Daoy (cell line): ENCODE measurements around the gene FAM120B. TPM values are rescaled to one million over a fixed set of nuclear protein-coding genes. Genes with fewer than 3 reads are reported as not detected.
"Not testable (repeated sequence)": the region's sequence is repeated elsewhere in the genome, so short reads cannot be mapped to it uniquely, and the experiment has no call there.

Experiments used
- DNase-seq: peaks from one replicate; pipeline ENCODE4 v3.0.0-alpha.2; 2015; ENCODE audit warnings: low read depth
- total RNA-seq: library from RNA; depleted of rRNA; stranded (reverse); fragments of >200 nt; shearing (Covaris generic); gene quantifications from 2 replicates; pipeline ENCODE4 v1.2.3, GENCODE V29; 2014

FAM120B gene
- total RNA-seq, 1 experiment from 2014 or later, result 21.8 TPM

DNA sequence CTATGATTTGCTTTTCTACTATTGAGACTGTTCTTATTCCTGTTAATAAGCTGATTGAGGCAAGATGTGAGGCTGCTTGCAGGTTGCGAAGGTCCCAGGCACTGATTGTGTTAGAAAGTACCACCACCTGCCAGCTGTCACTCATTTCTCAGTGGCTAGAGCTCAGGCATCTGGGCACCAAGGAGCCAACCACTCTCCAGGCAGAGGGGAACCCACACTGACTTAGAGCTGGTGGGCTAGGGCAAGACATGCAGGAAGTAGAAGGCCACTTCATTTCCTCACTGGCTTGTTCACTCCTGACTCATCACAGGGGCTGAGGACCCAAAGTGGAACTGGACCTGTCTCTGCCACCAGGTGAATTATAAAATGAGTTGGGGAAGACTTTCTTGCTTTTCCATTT lies 7.9 kb upstream of the FAM120B start:
- DNase-seq, result peak; percentile 38

DNA sequence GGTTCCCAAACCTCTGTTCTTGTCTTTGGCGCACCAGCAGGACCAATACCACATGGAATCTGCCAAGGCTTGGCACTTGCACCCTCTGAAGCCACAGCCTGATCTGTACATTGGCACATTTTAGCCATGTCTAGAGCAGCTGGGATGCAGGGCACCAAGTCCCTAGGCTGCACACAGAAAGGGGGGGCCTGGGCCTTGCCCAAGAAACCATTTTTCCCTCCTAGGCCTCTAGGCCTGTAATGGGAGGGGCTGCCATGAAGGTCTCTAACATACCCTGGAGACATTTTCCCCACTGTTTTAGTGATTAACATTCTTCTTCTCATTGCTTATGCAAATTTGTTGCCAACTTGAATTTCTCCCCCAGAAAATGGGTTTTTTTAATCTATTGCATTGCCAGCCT lies 5.4 kb upstream of the FAM120B start:
- no peak for DNase-seq

DNA sequence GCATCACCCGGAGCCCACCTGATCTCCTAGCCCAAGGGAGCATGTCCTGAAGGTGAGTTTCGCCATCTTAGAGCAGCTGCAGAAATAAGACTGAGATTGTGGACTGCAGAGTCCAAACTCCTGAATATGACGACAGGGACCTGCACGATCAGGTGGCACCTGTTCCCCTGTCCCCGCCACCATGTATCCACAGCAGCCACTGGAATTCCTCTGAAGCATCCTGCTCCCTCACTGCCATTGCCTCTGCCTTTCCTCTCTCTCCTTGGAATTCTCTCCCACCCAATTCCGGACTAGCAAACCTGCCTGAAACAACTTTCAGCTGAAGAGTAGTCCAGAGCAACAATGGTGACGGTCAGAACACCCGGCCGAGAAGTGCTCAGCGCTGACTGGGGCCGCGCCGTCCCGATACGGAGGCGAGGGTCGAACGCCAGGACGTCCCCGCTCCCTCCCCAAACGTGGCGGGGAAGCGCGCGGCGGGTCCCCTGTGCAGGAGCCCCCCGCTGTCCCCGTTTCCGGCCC lies 694 bp upstream of the FAM120B start:
- no peak for DNase-seq

DNA sequence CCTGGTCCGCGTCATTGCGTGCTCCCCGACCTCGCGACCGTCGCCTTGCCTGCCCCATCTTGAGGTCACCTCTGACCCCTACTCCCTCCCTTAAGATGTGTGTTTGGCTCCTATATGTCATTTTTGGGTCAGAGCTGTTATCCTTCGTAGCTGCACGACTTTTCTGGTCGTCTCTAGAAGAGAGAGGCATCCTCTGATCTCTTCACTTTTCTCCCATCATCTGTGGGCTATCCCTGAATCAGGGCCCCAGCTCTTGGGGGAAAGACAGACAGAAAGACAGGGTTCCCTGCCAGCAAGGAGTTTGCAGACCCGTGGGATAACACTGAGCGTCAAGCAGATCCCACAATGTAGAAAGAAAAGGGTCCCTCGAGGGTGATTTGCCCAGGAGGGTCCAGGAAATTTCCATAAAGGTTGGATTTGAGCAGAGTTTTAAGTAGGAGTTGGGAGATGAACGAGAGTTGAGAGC lies 555 bp downstream of the FAM120B start:
- DNase-seq, result no peak

DNA sequence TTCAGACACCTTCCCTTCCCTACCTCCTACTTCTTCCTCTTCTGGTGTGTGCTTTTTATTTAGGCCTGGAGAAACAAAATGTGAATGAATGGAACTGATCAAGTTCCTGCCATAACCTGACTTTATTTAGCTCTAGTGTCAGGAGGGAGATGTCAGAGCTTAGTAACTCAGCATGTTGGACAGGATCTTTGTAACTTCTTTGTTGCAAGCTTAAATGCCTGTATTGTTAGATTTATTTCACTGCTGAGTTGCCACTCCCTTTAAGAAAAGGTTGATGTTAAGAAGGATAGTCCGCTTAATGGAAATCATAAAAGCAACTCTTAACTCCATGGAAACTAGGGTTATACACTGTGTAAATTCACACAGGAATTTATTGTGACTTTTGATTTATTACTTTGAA lies 2.2 kb downstream of the FAM120B start:
- DNase-seq, result no peak

DNA sequence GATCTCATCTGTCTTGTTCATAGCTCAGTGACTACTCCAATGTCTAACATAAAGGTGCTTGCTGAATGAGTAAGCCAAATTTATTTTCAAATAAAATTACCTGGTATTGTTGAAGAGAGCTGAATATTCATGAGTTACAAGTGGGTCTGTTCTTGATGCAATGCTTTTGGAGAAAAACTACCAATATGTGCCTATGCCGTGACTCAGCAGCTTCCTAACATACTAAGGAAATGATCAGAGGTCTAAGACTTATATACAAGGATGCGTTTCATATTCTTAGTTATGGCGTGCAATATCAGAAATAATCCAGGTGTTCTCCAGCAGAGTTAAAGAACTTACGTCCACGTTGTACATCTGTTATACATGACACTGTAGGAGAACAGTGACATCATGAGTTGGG lies 5.1 kb downstream of the FAM120B start:
- no peak for DNase-seq

DNA sequence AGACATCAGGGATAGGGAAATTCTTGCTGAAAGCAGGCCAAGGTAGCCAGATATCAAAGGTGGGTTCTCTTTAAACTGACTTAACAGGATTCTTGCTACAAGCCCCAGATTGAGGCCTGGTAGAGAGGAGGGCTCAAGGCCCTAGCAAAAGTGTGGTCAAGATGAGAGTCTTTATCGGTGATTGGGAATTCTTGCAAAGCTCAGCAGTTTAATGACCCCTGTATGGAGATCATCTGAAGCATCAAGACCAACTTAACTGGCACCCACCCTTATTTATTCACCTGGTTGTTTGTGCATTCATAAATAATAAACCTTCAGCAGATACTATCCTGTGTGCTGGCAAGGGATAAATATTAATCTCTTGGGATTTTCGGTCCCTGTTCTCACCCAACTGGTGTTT lies 6.3 kb downstream of the FAM120B start:
- DNase-seq, result no peak

DNA sequence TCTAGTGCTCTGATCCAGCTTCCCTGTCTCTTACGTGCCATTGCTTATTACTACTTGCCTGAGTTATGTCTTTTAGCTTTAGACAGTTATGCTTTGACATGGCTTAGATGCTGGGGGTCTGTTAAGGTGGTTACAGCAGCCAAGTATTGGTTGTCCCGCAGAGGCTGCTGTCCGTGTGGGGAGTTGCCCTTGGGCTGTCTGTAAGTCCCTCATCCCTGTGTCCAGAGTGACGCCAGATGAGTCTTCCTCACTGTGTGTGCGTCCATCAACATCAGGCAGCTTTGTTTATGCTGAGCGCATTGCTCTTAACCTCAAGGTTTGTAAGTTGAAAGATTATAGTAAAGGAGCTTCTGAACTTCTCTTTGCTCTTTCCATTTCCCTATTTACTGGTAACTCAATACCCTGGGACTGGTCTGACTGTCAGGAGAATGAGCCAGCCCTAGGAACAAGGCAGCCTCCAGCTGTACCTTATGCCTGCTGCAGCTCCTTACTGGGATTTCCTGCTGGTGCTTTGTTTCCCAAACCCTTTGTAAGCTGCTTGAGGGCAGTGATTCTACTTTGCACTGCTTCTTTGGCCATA lies 7.2 kb downstream of the FAM120B start:
- no peak for DNase-seq

DNA sequence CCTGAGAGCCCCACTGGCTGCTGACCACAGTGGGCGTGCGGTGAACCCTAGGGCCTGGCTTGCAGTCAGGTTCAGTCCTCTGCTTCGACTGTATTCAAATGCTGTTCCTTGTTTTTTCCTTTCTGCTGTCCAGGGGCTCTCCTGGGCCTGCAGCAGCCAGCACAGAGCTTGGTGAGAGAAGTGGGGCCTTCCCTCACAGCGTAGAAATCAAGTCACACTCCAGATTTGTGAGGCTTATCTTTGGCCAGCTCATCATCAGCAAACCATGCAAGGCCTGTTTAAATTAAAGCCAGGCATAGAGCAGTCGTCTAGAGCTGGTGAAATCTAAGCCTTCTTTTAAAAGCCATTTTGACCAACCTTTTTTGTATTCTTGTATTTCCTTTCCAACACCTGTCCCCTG lies 8.4 kb downstream of the FAM120B start:
- no peak for DNase-seq

DNA sequence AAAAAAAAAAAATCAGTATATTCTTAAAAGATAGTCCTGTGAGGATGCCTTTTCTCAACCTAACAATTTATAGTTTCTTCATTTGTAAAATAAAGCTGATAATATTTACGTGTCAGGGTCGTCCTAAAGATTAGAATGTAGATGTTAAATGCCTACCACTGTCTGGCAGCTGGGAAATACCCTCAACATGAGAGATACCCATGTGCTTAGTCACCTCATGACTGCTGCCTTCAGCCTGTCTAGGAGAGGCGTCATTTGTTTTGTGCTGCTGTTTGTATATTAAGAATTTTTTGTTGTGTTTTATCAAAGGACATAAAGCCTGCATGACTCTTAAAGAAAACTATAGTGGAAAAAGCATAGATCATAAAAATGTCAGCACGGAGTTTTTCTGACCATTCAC lies 9.5 kb downstream of the FAM120B start:
- peak; percentile 56 for DNase-seq

DNA sequence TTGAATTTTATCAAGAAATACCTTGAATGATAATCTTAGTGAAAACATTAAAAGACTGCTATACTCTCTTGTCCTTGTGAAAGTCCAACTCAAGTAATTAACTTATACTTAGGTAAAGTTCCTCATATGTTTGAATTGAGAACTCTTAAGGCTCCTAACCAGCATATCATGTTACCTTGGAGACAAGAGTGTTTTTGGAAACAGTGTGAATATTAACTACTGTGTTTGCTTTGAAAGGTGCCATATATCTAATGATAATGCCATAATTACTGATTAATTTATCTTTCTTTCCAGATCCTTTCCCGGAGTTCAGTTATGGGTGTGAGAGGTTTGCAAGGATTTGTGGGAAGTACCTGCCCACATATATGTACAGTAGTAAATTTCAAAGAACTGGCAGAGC lies 10.5 kb downstream of the FAM120B start:
- no peak for DNase-seq

DNA sequence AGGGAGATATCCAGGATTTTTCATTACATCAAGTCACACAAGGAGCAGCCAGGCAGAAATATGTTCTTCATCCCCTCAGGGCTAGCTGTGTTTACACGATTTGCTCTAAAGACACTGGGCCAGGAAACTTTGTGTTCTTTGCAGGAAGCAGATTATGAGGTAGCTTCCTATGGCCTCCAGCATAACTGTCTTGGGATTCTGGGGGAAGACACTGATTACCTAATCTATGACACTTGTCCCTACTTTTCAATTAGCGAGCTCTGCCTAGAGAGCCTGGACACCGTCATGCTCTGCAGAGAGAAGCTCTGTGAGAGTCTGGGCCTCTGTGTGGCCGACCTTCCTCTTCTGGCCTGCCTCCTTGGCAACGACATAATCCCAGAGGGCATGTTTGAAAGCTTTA lies 11.2 kb downstream of the FAM120B start:
- DNase-seq, result no peak

DNA sequence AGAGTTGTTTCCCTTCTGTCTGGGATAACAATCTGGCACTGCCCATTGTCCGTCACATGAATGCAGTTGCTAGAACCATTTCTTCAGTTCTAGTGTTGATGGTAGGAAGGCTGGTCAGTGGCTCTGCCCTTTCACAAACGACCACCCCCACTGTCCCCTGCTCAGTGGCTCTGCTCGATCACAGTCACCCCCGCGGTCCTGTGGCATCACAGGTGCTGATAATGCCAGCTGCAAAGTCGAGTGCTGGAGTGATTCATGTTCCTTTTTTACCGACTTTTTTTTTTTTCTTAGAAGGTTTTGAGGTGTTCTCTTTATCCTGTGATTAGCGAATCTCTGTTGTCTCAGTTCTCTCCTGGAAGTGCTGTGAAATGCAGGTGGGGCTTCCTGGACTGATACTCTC lies 22.8 kb downstream of the FAM120B start:
- no peak for DNase-seq

DNA sequence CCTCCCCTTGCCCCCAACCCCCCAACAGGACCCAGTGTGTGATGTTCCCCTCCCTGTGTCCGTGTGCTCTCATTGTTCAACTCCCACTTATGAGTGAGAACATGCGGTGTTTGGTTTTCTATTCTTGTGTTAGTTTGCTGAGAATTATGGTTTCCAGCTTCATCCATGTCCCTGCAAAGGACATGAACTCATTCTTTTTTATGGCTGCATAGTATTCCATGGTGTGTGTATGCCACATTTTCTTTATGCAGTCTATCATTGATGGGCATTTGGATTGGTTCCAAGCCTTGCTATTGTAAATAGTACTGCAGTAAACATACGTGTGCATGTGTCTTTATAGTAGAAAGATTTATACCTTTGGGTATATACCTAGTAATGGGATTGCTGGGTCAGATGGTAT lies 28.6 kb downstream of the FAM120B start:
- DNase-seq, result not testable (repeated sequence)

DNA sequence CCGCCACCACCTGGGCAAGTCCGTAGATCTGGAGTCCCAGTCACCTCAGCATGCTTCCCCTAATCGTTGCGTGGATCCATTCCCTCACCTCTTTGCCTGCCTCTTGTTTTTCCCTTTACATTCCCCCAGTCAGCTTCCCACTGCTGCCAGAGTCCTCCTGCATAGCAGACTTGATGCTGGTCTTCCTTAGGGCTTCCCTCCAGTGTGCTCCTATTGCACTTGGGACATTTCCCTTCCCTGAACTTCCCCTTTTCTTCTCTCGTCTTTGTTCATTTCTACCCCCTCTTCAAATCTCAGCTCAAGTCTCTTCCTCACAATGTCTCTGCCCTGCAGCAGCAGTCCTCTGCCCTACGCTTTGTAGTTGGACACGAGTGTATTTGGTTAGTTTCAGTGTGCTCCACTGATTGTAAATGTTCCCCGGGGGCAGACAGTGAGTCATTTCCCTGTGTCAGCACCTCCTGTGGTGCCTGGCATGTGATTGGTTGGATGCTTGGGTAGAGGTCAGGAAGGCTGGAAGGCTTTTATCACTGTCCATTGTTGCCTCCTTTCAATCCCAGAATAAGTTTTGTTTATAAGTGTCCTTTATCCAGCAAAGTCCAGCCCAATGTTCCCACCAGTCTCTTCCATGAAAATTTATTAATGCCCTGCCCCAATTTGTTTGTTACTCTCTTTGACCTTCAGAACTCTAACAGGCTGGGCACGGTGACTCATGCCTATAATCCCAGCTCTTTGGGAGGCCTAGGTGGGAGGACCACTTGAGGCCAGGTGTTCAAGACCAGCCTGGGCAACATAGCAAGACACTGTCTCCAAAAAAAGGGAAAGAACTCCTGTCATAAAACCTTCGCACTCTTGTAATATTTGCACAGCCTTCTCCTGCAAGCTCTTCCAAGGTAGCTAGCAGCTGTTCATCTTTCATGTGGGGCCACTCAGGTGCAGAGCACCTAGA lies 38.3 kb downstream of the FAM120B start:
- peak; percentile 86 for DNase-seq

DNA sequence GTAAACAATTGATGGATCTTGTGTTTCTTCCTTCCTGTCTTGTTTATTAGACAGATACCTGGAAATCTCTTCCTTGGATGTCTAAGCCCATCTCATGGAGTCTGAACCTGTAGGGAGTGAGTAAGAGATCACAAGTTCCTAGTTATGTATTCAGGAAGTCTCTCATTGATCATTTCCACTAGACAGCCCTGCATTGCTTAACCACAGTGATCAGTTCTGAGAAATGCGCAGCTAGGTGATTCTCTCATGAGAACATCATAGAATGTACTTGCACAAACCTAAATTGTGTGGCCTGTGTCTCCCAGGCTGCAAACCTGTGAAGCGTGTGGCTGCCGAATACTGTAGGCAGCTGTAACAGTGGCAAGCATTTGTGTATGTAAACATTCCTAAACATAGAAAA lies 39.1 kb downstream of the FAM120B start:
- DNase-seq, result no peak

DNA sequence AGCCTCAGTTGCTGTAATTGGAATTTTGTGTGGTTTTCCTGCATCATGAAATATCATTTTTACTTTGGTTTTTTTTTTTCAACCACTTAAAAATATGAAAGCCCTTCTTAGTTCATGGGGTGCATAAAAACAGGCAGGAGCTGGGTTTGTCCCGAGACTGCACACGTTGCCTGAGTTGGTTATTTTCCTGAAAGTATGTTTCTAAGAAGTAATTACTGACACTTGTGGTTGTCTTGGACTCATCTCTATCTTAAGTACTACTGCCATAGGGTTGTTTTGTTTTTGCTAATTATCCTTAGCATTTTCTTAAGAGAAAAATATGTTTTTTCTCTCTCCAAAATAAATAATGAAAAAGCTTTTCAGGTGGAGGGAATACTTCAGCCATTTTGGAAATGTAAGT lies 40.1 kb downstream of the FAM120B start:
- no peak for DNase-seq

DNA sequence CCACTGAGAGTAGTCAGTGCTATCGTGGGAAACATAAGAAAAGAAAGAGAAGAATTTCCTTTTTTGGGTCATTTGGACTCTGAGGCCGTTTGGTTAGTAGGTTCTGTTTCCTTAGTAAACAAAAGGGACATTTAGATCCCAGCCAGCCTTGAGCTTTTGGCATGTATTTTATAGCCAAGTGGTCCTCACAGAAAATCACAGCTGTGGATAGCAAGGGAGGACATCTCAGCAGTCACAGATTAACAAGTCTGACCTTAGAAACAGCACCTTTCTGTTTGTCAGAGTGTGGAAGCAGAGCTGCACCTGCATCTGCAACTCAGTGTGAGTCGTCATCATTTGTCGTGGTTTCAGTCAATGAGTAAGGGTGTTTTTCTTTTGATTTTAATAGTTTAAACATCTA lies 40.5 kb downstream of the FAM120B start:
- DNase-seq, result no peak

DNA sequence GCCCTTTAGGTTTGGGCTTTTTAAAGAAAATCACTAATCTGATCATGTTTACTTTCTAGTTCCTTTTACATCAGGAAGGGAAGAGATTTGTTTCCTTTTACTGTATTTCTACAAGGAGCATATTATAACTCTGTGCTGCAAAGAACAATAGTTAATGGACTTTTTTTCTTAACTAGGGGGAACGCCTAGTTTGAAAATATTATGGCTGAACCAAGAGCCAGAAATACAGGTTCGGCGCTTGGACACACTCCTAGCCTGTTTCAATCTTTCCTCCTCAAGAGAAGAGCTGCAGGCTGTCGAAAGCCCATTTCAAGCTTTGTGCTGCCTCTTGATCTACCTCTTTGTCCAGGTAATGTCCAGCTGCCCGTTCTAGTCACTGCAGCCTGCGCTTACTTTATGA lies 41.4 kb downstream of the FAM120B start:
- no peak for DNase-seq

DNA sequence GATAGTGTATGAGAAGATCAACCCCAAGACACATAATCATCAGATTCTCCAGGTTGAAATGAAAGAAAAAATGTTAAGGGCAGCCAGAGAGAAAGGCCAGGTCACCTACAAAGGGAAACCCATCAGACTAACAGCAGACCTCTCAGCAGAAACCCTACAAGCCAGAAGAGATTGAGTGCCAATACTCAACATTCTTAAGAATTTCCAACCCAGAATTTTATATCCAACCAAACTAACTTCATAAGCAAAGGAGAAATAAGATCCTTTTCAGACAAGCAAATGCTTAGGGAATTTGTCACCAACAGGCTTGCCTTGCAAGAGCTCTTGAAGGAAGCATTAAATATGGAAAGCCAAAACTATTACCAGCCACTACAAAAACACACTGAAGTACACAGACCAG lies 44.9 kb downstream of the FAM120B start:
- DNase-seq, result not testable (repeated sequence)

DNA sequence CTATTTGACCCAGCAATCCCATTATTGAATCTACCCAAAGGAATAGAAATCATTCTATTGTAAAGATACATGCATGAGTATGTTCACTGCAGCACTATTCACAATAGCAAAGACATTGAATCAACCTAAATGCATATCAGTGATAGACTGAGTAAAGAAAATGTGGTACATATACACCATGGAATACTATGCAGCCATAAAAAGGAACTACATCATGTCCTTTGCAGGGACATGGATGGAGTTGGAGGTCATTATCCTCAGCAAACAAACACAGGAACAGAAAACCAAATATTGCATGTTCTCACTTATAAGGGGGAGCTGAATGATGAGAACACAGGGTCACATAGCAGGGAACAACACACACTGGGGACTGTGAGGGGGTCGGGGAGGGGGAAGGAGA lies 48.6 kb downstream of the FAM120B start:
- not testable (repeated sequence) for DNase-seq

DNA sequence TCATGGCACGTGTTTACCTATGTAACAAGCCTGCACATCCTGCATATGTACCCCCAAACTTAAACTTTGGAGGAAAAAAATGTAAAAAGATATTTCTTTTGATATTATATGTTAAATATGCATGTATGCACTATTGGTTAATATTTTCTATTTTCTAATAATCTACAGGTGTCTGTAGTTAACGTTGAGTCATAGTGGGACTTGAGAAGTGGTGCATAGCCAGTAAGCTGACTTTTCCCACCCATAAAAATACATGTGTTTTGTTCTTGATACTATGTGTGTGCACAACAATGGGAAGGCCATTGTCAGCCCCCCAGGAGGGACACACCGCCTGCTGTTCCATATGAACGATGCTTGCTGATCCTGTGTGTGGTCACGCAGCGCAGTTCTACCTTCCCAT lies 49.1 kb downstream of the FAM120B start:
- no peak for DNase-seq

DNA sequence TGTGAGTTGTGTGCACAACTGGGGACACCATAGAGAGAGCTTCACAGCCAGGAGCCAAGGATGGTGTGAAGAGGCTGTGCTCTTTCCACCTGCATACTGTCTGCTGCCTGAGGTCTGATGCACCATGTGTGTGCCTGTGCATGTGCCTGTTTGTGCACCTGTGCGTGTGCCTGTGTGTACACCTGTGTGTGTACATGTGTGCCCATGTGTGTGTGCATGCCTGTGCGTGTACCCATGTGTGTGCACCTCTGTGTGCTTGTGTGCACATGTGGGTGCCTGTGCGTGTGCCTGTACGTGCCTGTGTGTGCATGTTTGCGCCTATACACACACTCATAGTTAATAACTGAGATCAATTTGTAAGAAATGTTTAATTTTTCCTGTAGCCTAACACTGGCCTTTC lies 51.3 kb downstream of the FAM120B start:
- no peak for DNase-seq
